B cell (primary cell): Measurements from ENCODE around the gene DNAJC16. TPM values are rescaled to one million over a fixed set of nuclear protein-coding genes. Genes with fewer than 3 reads are reported as not detected.
A peak's percentile ranks its signal among the peaks of the same experiment; 100 is the strongest.
"Not testable (repeated sequence)": the region's sequence is repeated elsewhere in the genome, so short reads cannot be mapped to it uniquely, and the experiment has no call there.

Experiments used
- ATAC-seq: fragments of 200-7000 bp; cut with Tn5 transposase; one replicate; pipeline ENCODE4 v1.10.0; 2021; ENCODE audit warnings: low read depth, mild to moderate bottlenecking, moderate number of reproducible peaks, moderate library complexity
- CTCF ChIA-PET: fragments of 350-600 bp; sonication (Branson Sonifier 250); formaldehyde crosslinking; loops from one replicate; lab custom pipeline; 2021; ENCODE audit warnings: antibody characterized with exemption, inconsistent platforms; lab: Charles Lee
- POLR2A ChIA-PET: fragments of 350-600 bp; sonication (Branson Sonifier 250); formaldehyde crosslinking; loops from one replicate; lab custom pipeline; 2021; ENCODE audit warnings: antibody characterized with exemption; lab: Charles Lee
- DNase-seq: peaks from one replicate; pipeline ENCODE4 v3.0.0; 2013
- H2AFZ ChIP-seq: 2 replicates; pipeline ENCODE4 v1.6.1; 2012; ENCODE audit warnings: mild to moderate bottlenecking, low read depth, low read length; ENCODE audit not compliant: insufficient read depth, poor library complexity, severe bottlenecking
- H3K27ac ChIP-seq, 2 donors: 1 replicate in 1 of 2; 2 replicates in 1 of 2; pipeline ENCODE4 v1.5.1; 2012 to 2013; ENCODE audit warnings: low read length in 2 of 2, mild to moderate bottlenecking in 2 of 2, moderate library complexity in 1 of 2
- H3K27me3 ChIP-seq, 4 experiments: fragments of 200-600 bp in 1 of 4; sonication (generic) in 1 of 4; replicated peaks in 1 of 4; 1 replicate in 2 of 4; 2 replicates in 2 of 4; pipeline versions ENCODE4 v1.6.1 to v1.7.0; 2013 to 2016; ENCODE audit warnings: low read length in 3 of 4, mild to moderate bottlenecking in 2 of 4, mixed read lengths in 1 of 4, moderate library complexity in 1 of 4; ENCODE audit not compliant: insufficient read depth in 4 of 4, control insufficient read depth in 3 of 4; ENCODE audit errors: control extremely low read depth in 1 of 4
- H3K36me3 ChIP-seq, 2 experiments: replicated peaks in 1 of 2; 1 replicate in 1 of 2; 2 replicates in 1 of 2; pipeline versions ENCODE4 v1.6.1 to v1.7.1; 2013; ENCODE audit warnings: low read length in 1 of 2; ENCODE audit not compliant: insufficient read depth in 2 of 2, control insufficient read depth in 1 of 2; ENCODE audit errors: control extremely low read depth in 1 of 2, extremely low read depth in 1 of 2
- H3K4me1 ChIP-seq, 2 donors: fragments of 200-600 bp in 1 of 2; sonication (generic) in 1 of 2; 1 replicate in 1 of 2; 2 replicates in 1 of 2; pipeline versions ENCODE4 v1.5.1 to v1.6.1; 2013 to 2017; ENCODE audit warnings: low read length in 2 of 2; ENCODE audit not compliant: control insufficient read depth in 2 of 2, insufficient read depth in 2 of 2
- H3K4me2 ChIP-seq: replicated peaks from 2 replicates; pipeline ENCODE3; 2012; ENCODE audit warnings: mild to moderate bottlenecking, low read depth, low read length; ENCODE audit not compliant: poor library complexity, severe bottlenecking
- H3K4me3 ChIP-seq, 5 experiments: fragments of 200-600 bp in 1 of 5; sonication (generic) in 1 of 5; 1 replicate in 3 of 5; 2 replicates in 2 of 5; pipeline versions ENCODE4 v1.5.1 to v1.7.0; 2011 to 2016; ENCODE audit warnings: low read length in 4 of 5, mild to moderate bottlenecking in 4 of 5, low read depth in 2 of 5, control low read depth in 1 of 5, moderate library complexity in 1 of 5; ENCODE audit not compliant: insufficient read depth in 1 of 5; ENCODE audit errors: control extremely low read depth in 1 of 5, extremely low read depth in 1 of 5
- H3K79me2 ChIP-seq: fragments of 200-600 bp; sonication (generic); one replicate; pipeline ENCODE4 v1.6.0; 2016; ENCODE audit warnings: low read length; ENCODE audit not compliant: control insufficient read depth, insufficient read depth
- H3K9ac ChIP-seq: fragments of 200-600 bp; sonication (generic); 2 replicates; pipeline ENCODE4 v1.6.1; 2017; ENCODE audit warnings: mild to moderate bottlenecking, low read length, moderate library complexity
- H3K9me3 ChIP-seq, 3 donors: one replicate each; pipeline versions ENCODE4 v1.6.1 to v1.7.1; 2013; ENCODE audit warnings: low read length in 2 of 3; ENCODE audit not compliant: control insufficient read depth in 2 of 3, insufficient read depth in 1 of 3; ENCODE audit errors: control extremely low read depth in 1 of 3
- H4K20me1 ChIP-seq: 2 replicates; pipeline ENCODE4 v1.6.0; 2012; ENCODE audit warnings: mild to moderate bottlenecking, low read length; ENCODE audit not compliant: insufficient read depth, control insufficient read depth, poor library complexity, severe bottlenecking
- H3K27ac Mint-ChIP-seq: one replicate; pipeline ENCODE4 v1.8.0; 2021; ENCODE audit warnings: mixed read lengths
- H3K27me3 Mint-ChIP-seq: one replicate; pipeline ENCODE4 v1.8.0; 2021; ENCODE audit warnings: mixed read lengths
- H3K4me1 Mint-ChIP-seq: one replicate; pipeline ENCODE4 v1.8.0; 2021; ENCODE audit warnings: mixed read lengths
- H3K4me3 Mint-ChIP-seq: one replicate; pipeline ENCODE4 v1.8.0; 2021; ENCODE audit warnings: mixed read lengths
- H3K9me3 Mint-ChIP-seq: one replicate; pipeline ENCODE4 v1.8.0; 2022; ENCODE audit warnings: mixed read lengths; ENCODE audit not compliant: insufficient read depth
- WGBS: methylation state at CpG from one replicate; pipeline ENCODE4 v1.1.5; 2013; ENCODE audit warnings: missing lambda C conversion rate; ENCODE audit not compliant: insufficient coverage; 5-methylcytosine and 5-hydroxymethylcytosine counted together
- intact Hi-C: fragments of 100-400 bp; cut with micrococcal nuclease; formaldehyde crosslinking; loops from one replicate; pipeline ENCODE4 v1.10.0; 2022
- polyA plus RNA-seq: library from polyadenylated mRNA; depleted of rRNA; stranded (reverse); fragments of >200 nt; gene quantifications from 2 replicates; pipeline ENCODE4 v1.2.3, GENCODE V29; 2012
- total RNA-seq, 2 donors: library from RNA; stranded (reverse); fragments of 120-200 nt in 1 of 2; gene quantifications; 1 replicate in 1 of 2; 2 replicates in 1 of 2; pipeline versions ENCODE4 v1.2.3 to v1.2.4, GENCODE V29; 2013 to 2022

The DNAJC16 gene
- total and polyA plus RNA-seq, 2 donors (not counting 1 experiment from before 2014, with no cell fraction given) = 16.9 to 47.1 TPM

GRCh38 chr1:15603966-15604282 lies 77.3 kb downstream of the DNAJC16 start:
- H3K9ac ChIP-seq = peak overlapping the region; percentile 85
- H4K20me1 ChIP-seq, H3K27me3 ChIP-seq, H3K27me3 Mint-ChIP-seq, H3K36me3 ChIP-seq, ATAC-seq, DNase-seq, H3K9me3 ChIP-seq, H3K79me2 ChIP-seq, H3K9me3 Mint-ChIP-seq: not testable (repeated sequence)
- CTCF ChIA-PET = interaction anchor here (1.4 to 2.6 kb wide), 3 partner anchors 12 to 137 kb away, joined by 3 to 8 read pairs (median 7); no protein-coding TSS in a partner anchor
- H3K27ac Mint-ChIP-seq = peak overlapping the region; percentile 79
- H3K4me3 ChIP-seq = peak overlapping the region; percentile 59 to 95 (median 72)
- H3K4me3 Mint-ChIP-seq = peak overlapping the region; percentile 86
- peak overlapping the region; percentile 91 for H3K4me2 ChIP-seq
- peaks cover 5 to 11% of the 10 kb centered on the region in 2 donors for H3K4me1 ChIP-seq
- POLR2A ChIA-PET = interaction anchor here (0.6 to 2.2 kb wide), 8 partner anchors 12 to 231 kb away, joined by 3 to 16 read pairs (median 5); partner anchors contain the start of gene DNAJC16
- peaks cover 11% of the 10 kb centered on the region for H3K4me1 Mint-ChIP-seq
- 71% methylated on average over 12 of the region's 13 CpGs for WGBS
- intact Hi-C loops = loop anchor here (1.0 to 2.0 kb wide), 5 partner anchors 13 to 137 kb away; partner anchors contain the start of genes AGMAT, DDI2 and DNAJC16
- H3K27ac ChIP-seq = peak overlapping the region; percentile 13 to 80
- H2AFZ ChIP-seq = peak overlapping the region; percentile 96

DNA sequence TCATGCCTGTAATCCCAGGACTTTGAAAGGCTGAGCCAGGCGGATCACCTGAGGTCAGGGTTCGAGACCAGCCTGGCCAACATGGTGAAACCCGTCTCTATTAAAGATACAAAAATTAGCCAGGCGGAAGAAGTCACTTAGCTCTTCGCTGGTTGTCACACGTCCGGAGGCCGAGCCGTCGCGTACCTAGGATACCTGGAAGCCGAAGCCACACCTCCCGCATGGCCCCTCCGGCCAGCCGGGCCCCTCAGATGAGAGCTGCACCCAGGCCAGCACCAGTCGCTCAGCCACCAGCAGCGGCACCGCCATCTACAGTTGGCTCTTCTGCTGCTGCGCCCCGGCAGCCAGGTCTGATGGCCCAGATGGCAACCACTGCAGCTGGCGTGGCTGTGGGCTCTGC lies 77.8 kb downstream of the DNAJC16 start:
- H2AFZ ChIP-seq, H3K27ac Mint-ChIP-seq, H3K9me3 Mint-ChIP-seq, H3K4me3 ChIP-seq, H3K27me3 Mint-ChIP-seq, H3K36me3 ChIP-seq, H4K20me1 ChIP-seq, H3K9ac ChIP-seq, ATAC-seq, H3K27ac ChIP-seq, H3K9me3 ChIP-seq, DNase-seq, intact Hi-C loops, H3K79me2 ChIP-seq, H3K27me3 ChIP-seq: not testable (repeated sequence)
- peak overlapping the region; percentile 86 for H3K4me3 Mint-ChIP-seq
- WGBS = 98% methylated on average over 18 of the region's 21 CpGs
- ChIA-PET CTCF (interaction anchor here (1.1 to 2.6 kb wide), 5 partner anchors 12 to 137 kb away, joined by 3 to 8 read pairs (median 3); no protein-coding TSS in a partner anchor), POLR2A (interaction anchor here (1.1 to 2.2 kb wide), 4 partner anchors 12 to 33 kb away, joined by 3 to 16 read pairs (median 10); no protein-coding TSS in a partner anchor)
- peaks cover 5 to 11% of the 10 kb centered on the region in 2 donors for H3K4me1 ChIP-seq
- peaks cover 11% of the 10 kb centered on the region for H3K4me1 Mint-ChIP-seq
- peak overlapping the region; percentile 91 for H3K4me2 ChIP-seq
